Stimulated activated CD8-positive, alpha-beta memory T cell treated with anti-CD3 and anti-CD28 coated beads, Interleukin-15, amount 100 ng/mL, for 1 hour (primary cell): ENCODE data around the gene TMC8.

ENCODE experiments used
- DNase-seq: peaks from one replicate; pipeline ENCODE4 v3.0.0-alpha.2; 2020; ENCODE audit warnings: low read depth

TMC8 gene

GRCh38 chr17:78183916-78184315, 53.3 kb downstream of the TMC8 start:
- no peak for DNase-seq

DNA sequence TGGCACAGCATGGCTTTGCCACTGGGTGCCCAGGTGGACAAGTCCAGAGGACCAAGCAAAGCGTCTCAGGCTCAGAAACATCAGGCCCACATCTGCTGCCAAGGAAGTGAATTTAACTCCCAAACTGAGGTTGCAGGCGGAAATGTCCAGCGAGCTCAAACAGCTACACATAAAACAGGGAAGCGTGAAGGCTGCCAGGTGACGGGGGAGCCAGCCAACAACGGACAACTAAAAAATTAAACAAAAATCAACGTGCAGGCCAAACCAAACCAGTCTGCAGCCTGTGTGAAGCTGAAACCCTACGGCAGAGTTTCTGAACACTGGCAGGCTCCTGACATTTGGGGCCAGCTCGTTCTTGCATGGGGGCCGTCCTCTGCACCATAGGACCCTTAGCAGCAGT, 53.8 kb downstream of the TMC8 start:
- DNase-seq = no peak

DNA sequence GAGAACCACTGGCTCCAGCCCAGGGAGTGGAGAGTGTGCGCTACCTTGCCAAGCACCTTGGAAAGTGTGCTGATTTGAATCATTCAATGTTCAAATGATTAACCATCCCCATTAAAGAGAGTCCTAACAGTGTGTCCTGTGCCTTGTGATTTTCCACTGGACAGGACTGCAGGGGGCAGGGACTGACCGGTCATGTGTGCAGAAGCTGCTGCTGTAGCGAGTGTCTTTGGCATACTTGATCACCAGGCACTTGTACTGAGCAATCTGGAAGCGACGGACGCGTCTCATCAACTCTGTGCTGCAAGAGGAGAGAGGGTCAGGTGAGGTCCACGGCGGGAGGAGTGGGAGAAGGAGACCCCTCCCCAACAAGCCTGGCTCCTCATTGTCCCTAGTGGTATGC, 54.3 kb downstream of the TMC8 start:
- no peak for DNase-seq

GRCh38 chr17:78185981-78186691, 55.6 kb downstream of the TMC8 start:
- no peak for DNase-seq

DNA sequence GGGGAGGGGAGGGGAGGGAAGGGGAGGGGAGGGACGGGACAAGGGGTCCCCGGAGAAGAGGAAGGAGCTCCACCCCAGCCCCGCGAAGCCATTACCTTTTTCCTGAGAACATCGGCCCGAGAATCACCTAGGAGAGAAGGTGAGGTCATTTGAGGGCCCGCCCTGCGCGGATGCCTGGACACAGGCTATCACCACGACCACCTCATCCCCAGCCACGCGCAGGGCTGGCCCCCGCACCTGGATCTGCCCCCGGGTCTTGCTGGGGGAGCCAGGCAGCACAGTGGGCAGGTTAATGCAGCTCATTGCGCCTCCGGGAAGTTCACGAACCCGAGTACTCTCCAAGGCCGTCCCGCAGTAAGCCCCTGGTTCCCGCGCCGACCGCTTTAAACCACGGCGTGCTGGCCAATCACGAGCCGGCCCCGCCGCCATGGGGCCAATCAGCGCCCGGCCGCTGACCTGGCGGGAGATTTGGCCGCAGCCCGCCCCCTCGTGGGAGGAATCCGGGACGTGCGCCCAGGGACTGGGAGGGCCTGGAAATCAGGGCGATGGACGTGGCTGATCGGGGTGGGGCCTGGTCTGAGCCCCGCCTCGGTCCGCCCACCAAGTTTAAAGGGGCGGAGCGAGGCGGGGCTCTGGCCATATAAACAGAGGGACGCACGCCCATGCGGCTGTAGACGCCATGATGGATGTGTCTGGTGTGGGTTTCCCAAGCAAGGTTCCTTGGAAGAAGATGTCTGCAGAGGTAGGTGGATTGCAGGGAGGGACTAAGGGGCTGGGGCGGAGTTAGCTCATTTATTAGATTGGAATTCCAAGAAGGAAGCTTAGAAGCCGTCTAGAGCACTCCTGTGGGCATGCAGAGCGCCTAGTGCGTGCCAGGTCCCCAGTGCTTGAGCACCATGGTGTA, 56.4 kb downstream of the TMC8 start, which contains the start of the genes AFMID and TK1:
AFMID (plus strand) TSS at position 671 of the 904 bp plus-strand sequence; CDS start at position 680, 9 bp downstream.
TK1 (minus strand) TSS at position 361 of the 904 bp plus-strand sequence; CDS start at position 303, 58 bp downstream.
- DNase-seq = peak; percentile 40
